GM23248 (cell line): ENCODE data around the gene TIAM2. TPM values are rescaled to one million over a fixed set of nuclear protein-coding genes. Genes with fewer than 3 reads are reported as not detected.
A peak's percentile ranks its signal among the peaks of the same experiment; 100 is the strongest.

ENCODE experiments used
- DNase-seq: peaks from one replicate; pipeline ENCODE4 v3.0.0-alpha.2; 2015
- H2AFZ ChIP-seq: fragments of 200-600 bp; sonication (generic); 2 replicates; pipeline ENCODE4 v1.6.1; 2016; ENCODE audit warnings: antibody characterized with exemption
- H3F3A ChIP-seq: fragments of 200-600 bp; sonication (generic); 2 replicates; pipeline ENCODE4 v1.6.1; 2016; ENCODE audit warnings: mild to moderate bottlenecking, antibody characterized with exemption, mixed run types; ENCODE audit not compliant: insufficient read depth
- H3K27ac ChIP-seq: fragments of 200-600 bp; sonication (generic); 2 replicates; pipeline ENCODE4 v1.5.1; 2016; ENCODE audit warnings: mild to moderate bottlenecking
- H3K27me3 ChIP-seq: fragments of 200-600 bp; sonication (generic); replicated peaks from 2 replicates; pipeline ENCODE4 v1.6.1; 2016; ENCODE audit warnings: mild to moderate bottlenecking; ENCODE audit not compliant: insufficient read depth
- H3K36me3 ChIP-seq: fragments of 200-600 bp; sonication (generic); 2 replicates; pipeline ENCODE4 v1.6.1; 2016; ENCODE audit warnings: low read depth, mild to moderate bottlenecking
- H3K4me1 ChIP-seq: fragments of 200-600 bp; sonication (generic); 2 replicates; pipeline ENCODE4 v1.6.1; 2016; ENCODE audit warnings: mild to moderate bottlenecking; ENCODE audit not compliant: insufficient read depth
- H3K4me2 ChIP-seq: fragments of 200-600 bp; sonication (generic); one replicate; pipeline ENCODE4 v1.6.1; 2016; ENCODE audit warnings: mild to moderate bottlenecking; ENCODE audit not compliant: unreplicated experiment
- H3K4me3 ChIP-seq: fragments of 200-600 bp; sonication (generic); 2 replicates; pipeline ENCODE4 v1.5.1; 2016; ENCODE audit warnings: mild to moderate bottlenecking
- H3K79me2 ChIP-seq: fragments of 200-600 bp; sonication (generic); 2 replicates; pipeline ENCODE4 v1.6.1; 2016; ENCODE audit warnings: mild to moderate bottlenecking; ENCODE audit not compliant: insufficient read depth
- H3K9ac ChIP-seq: fragments of 200-600 bp; sonication (generic); 2 replicates; pipeline ENCODE4 v1.6.1; 2016; ENCODE audit warnings: mild to moderate bottlenecking
- H3K9me2 ChIP-seq: fragments of 200-600 bp; sonication (generic); 2 replicates; pipeline ENCODE4 v1.6.1; 2016; ENCODE audit warnings: mixed run types, mild to moderate bottlenecking, moderate library complexity; ENCODE audit not compliant: insufficient read depth
- H3K9me3 ChIP-seq: fragments of 200-600 bp; sonication (generic); one replicate; pipeline ENCODE4 v1.6.1; 2017; ENCODE audit warnings: low read depth
- H4K20me1 ChIP-seq: fragments of 200-600 bp; sonication (generic); 2 replicates; pipeline ENCODE4 v1.6.0; 2016; ENCODE audit not compliant: insufficient read depth
- EZH2 ChIP-seq: fragments of 200-600 bp; sonication (generic); IDR thresholded peaks from 2 replicates; pipeline ENCODE4 v1.6.1; 2018; ENCODE audit warnings: antibody characterized with exemption, mild to moderate bottlenecking; ENCODE audit not compliant: insufficient read depth, poor library complexity, severe bottlenecking
- EZH2phosphoT487 ChIP-seq: fragments of 200-600 bp; sonication (generic); IDR thresholded peaks from 2 replicates; pipeline ENCODE4 v1.6.1; 2018; ENCODE audit warnings: antibody characterized with exemption, moderate library complexity, mild to moderate bottlenecking, low read depth; ENCODE audit not compliant: insufficient read depth
- WGBS, 2 experiments: methylation state at CpG; one replicate each; pipeline ENCODE4 v1.1.6; 2015 to 2017; ENCODE audit warnings: low lambda C conversion rate in 2 of 2, low coverage in 1 of 2; ENCODE audit errors: missing lambda C conversion rate in 2 of 2; 5-methylcytosine and 5-hydroxymethylcytosine counted together
- in situ Hi-C: fragments of 300-500 bp; cut with MboI; formaldehyde crosslinking; loops from 2 replicates; pipeline ENCODE4 v1.15.0; 2020
- polyA plus RNA-seq: library from polyadenylated mRNA; unstranded; fragments of >200 nt; fragmentation: Nextera tagmentation; extraction: Ambion mirVana; gene quantifications from 2 replicates; pipeline ENCODE4 v1.2.1, GENCODE V29; 2016
- total RNA-seq: library from RNA; depleted of rRNA; stranded (reverse); fragments of >200 nt; shearing (Covaris generic); gene quantifications from 2 replicates; pipeline ENCODE4 v1.2.3, GENCODE V29; 2014

TIAM2 gene
- total and polyA plus RNA-seq, 2 experiments from 2014 or later = 2.4 to 2.6 TPM

DNA sequence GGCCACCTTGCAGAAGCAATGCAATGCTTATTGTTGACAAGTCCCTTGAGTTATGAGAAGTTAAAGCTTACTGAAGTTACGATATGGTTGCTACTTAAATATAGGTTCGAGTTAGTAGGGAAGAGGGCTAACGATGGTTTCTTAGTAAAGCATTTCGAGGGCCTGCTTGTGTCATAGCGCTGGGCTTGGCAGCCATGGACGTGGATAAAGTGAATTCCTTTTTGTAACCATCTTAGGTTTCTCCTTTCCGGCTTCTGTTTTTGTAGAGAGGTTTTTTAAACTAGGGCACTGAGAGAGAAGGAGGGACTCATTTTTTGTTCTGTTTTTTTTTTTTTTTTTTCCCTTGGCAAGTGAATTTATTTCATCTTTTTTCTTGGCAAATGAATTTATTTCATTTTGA lies 27.6 kb downstream of the TIAM2 start:
- no peak for TF ChIP-seq EZH2
- Histone ChIP-seq H3F3A (peaks cover 13% of the 10 kb centered on the region), H3K36me3 (no peaks in the 10 kb centered on the region), H3K4me1 (peaks cover 13% of the 10 kb centered on the region), H3K9ac (no peak overlapping the region), H3K79me2 (no peaks in the 10 kb centered on the region), H3K9me2 (no peaks in the 10 kb centered on the region), H3K27me3 (no peaks in the 10 kb centered on the region), H3K9me3 (no peaks in the 10 kb centered on the region), H3K27ac (no peak overlapping the region), H3K4me3 (no peak overlapping the region), H2AFZ (no peak overlapping the region), H3K4me2 (no peak overlapping the region), H4K20me1 (no peaks in the 10 kb centered on the region)
- no peak for DNase-seq
- 91 to 94% methylated on average over 7 of the region's 7 CpGs for WGBS, 2 experiments
- in situ Hi-C loops = no loop called here

DNA sequence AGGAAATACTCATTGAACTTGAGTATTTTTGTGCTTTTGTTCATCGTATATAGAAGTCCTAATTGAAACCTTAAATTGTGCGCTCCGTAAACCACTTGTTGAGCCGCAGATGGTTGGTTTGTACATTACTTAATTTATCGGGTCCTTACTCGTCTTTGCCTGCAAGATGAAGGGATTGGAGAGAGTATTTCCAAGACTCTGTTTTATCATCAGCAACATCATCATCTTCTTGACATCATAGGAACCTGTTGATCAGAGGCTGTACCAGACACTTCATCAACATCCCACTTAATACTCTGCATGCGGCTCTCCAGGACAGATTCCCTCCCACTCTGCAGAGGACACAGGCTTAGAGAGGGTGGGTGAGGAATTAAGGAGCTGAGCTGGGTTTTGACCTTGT lies 28.6 kb downstream of the TIAM2 start:
- H3K27me3 ChIP-seq = no peaks in the 10 kb centered on the region
- H2AFZ ChIP-seq = no peak overlapping the region
- no peaks in the 10 kb centered on the region for H3K36me3 ChIP-seq
- no peaks in the 10 kb centered on the region for H3K79me2 ChIP-seq
- 73 to 79% methylated on average over 7 of the region's 7 CpGs for WGBS, 2 experiments
- TF ChIP-seq EZH2phosphoT487 = no peak
- TF ChIP-seq EZH2 = no peak
- H4K20me1 ChIP-seq = no peaks in the 10 kb centered on the region
- in situ Hi-C loops = no loop called here
- DNase-seq = no peak
- H3K9me3 ChIP-seq = no peaks in the 10 kb centered on the region
- H3F3A ChIP-seq = peaks cover 13% of the 10 kb centered on the region
- H3K27ac ChIP-seq = no peak overlapping the region
- no peak overlapping the region for H3K4me2 ChIP-seq
- no peak overlapping the region for H3K9ac ChIP-seq
- no peaks in the 10 kb centered on the region for H3K9me2 ChIP-seq
- H3K4me3 ChIP-seq = no peak overlapping the region
- H3K4me1 ChIP-seq = peaks cover 13% of the 10 kb centered on the region

- TF ChIP-seq EZH2 (no peak), EZH2phosphoT487 (no peak)
- Histone ChIP-seq H3K9ac (no peak overlapping the region), H2AFZ (no peak overlapping the region), H3K27ac (no peak overlapping the region), H3K9me2 (no peaks in the 10 kb centered on the region), H3K4me3 (no peak overlapping the region), H3K36me3 (no peaks in the 10 kb centered on the region), H3K9me3 (no peaks in the 10 kb centered on the region), H3K79me2 (no peaks in the 10 kb centered on the region), H3K27me3 (no peaks in the 10 kb centered on the region), H3K4me2 (no peak overlapping the region), H4K20me1 (no peaks in the 10 kb centered on the region), H3K4me1 (peaks cover 13% of the 10 kb centered on the region), H3F3A (peaks cover 13% of the 10 kb centered on the region)
- no peak for DNase-seq
- in situ Hi-C loops = no loop called here
- WGBS, 2 experiments = 77 to 78% methylated on average over 2 of the region's 2 CpGs
Observed at GRCh38 chr6:155024391-155025027, 29.4 kb downstream of the TIAM2 start.

DNA sequence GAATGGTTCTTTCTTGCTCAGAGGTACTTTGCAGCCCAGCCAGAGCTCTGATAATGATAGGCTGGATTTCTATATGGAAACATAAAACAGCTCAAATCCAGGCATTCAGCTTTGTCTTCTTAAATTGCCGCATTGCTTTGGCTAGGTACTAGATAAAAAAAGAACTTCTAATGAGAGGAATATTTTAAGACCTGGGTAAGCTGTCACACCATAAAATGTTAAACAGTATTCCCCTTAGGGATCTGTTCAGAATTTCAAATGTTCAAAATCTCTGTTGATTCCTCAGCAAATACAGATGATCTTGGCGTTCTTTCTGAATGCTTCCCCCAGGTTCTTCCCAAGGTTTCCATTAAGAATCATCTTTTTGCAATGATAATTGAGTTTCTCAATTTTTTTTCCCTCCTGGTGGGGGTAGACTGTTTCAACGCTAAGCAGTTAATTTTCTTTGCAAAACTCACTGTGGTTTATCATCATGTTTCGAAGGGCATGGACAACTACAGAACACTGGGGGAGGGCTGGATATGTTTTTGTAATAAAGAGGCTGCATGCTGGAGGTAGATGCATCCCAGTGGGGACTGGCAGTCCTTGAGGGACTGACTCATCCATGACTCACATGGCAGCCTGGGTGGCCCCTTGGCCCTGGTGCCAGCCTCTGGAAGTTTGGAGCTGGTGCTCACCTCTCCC lies 31.0 kb downstream of the TIAM2 start:
- Histone ChIP-seq H3K4me1 (peaks cover 13% of the 10 kb centered on the region), H3K36me3 (no peaks in the 10 kb centered on the region), H3K4me3 (peak overlapping the region; percentile 11; the same call in 1 of the 2 replicates), H3K4me2 (peak overlapping the region; percentile 59), H3K9me3 (no peaks in the 10 kb centered on the region), H3K79me2 (no peaks in the 10 kb centered on the region), H4K20me1 (no peaks in the 10 kb centered on the region), H3F3A (peaks cover 13% of the 10 kb centered on the region), H3K27ac (peak overlapping the region; percentile 14), H3K27me3 (no peaks in the 10 kb centered on the region), H2AFZ (no peak overlapping the region), H3K9ac (0 out of 2 replicates have a peak overlapping the region, but pooled peaks have one; percentile 10), H3K9me2 (no peaks in the 10 kb centered on the region)
- 25 to 26% methylated on average over 4 of the region's 4 CpGs for whole genome bisulfite sequencing, 2 experiments
- no peak for TF ChIP-seq EZH2phosphoT487
- no peak for TF ChIP-seq EZH2
- in situ Hi-C loops = no loop called here
- peak; percentile 95 for DNase-seq
